B cell (primary cell): ENCODE results near the gene RERG. TPM values are rescaled to one million over a fixed set of nuclear protein-coding genes. Genes with fewer than 3 reads are reported as not detected.

Source experiments
- ATAC-seq: fragments of 200-7000 bp; cut with Tn5 transposase; one replicate; pipeline ENCODE4 v1.10.0; 2021; ENCODE audit warnings: low read depth, mild to moderate bottlenecking, moderate number of reproducible peaks, moderate library complexity
- CTCF ChIA-PET: fragments of 350-600 bp; sonication (Branson Sonifier 250); formaldehyde crosslinking; loops from one replicate; lab custom pipeline; 2021; ENCODE audit warnings: antibody characterized with exemption, inconsistent platforms; lab: Charles Lee
- POLR2A ChIA-PET: fragments of 350-600 bp; sonication (Branson Sonifier 250); formaldehyde crosslinking; loops from one replicate; lab custom pipeline; 2021; ENCODE audit warnings: antibody characterized with exemption; lab: Charles Lee
- DNase-seq: peaks from one replicate; pipeline ENCODE4 v3.0.0; 2013
- H2AFZ ChIP-seq: 2 replicates; pipeline ENCODE4 v1.6.1; 2012; ENCODE audit warnings: mild to moderate bottlenecking, low read depth, low read length; ENCODE audit not compliant: insufficient read depth, poor library complexity, severe bottlenecking
- H3K27ac ChIP-seq, 2 donors: 1 replicate in 1 of 2; 2 replicates in 1 of 2; pipeline ENCODE4 v1.5.1; 2012 to 2013; ENCODE audit warnings: low read length in 2 of 2, mild to moderate bottlenecking in 2 of 2, moderate library complexity in 1 of 2
- H3K27me3 ChIP-seq, 4 experiments: fragments of 200-600 bp in 1 of 4; sonication (generic) in 1 of 4; replicated peaks in 1 of 4; 1 replicate in 2 of 4; 2 replicates in 2 of 4; pipeline versions ENCODE4 v1.6.1 to v1.7.0; 2013 to 2016; ENCODE audit warnings: low read length in 3 of 4, mild to moderate bottlenecking in 2 of 4, mixed read lengths in 1 of 4, moderate library complexity in 1 of 4; ENCODE audit not compliant: insufficient read depth in 4 of 4, control insufficient read depth in 3 of 4; ENCODE audit errors: control extremely low read depth in 1 of 4
- H3K36me3 ChIP-seq, 2 experiments: replicated peaks in 1 of 2; 1 replicate in 1 of 2; 2 replicates in 1 of 2; pipeline versions ENCODE4 v1.6.1 to v1.7.1; 2013; ENCODE audit warnings: low read length in 1 of 2; ENCODE audit not compliant: insufficient read depth in 2 of 2, control insufficient read depth in 1 of 2; ENCODE audit errors: control extremely low read depth in 1 of 2, extremely low read depth in 1 of 2
- H3K4me1 ChIP-seq, 2 donors: fragments of 200-600 bp in 1 of 2; sonication (generic) in 1 of 2; 1 replicate in 1 of 2; 2 replicates in 1 of 2; pipeline versions ENCODE4 v1.5.1 to v1.6.1; 2013 to 2017; ENCODE audit warnings: low read length in 2 of 2; ENCODE audit not compliant: control insufficient read depth in 2 of 2, insufficient read depth in 2 of 2
- H3K4me2 ChIP-seq: replicated peaks from 2 replicates; pipeline ENCODE3; 2012; ENCODE audit warnings: mild to moderate bottlenecking, low read depth, low read length; ENCODE audit not compliant: poor library complexity, severe bottlenecking
- H3K4me3 ChIP-seq, 5 experiments: fragments of 200-600 bp in 1 of 5; sonication (generic) in 1 of 5; 1 replicate in 3 of 5; 2 replicates in 2 of 5; pipeline versions ENCODE4 v1.5.1 to v1.7.0; 2011 to 2016; ENCODE audit warnings: low read length in 4 of 5, mild to moderate bottlenecking in 4 of 5, low read depth in 2 of 5, control low read depth in 1 of 5, moderate library complexity in 1 of 5; ENCODE audit not compliant: insufficient read depth in 1 of 5; ENCODE audit errors: control extremely low read depth in 1 of 5, extremely low read depth in 1 of 5
- H3K79me2 ChIP-seq: fragments of 200-600 bp; sonication (generic); one replicate; pipeline ENCODE4 v1.6.0; 2016; ENCODE audit warnings: low read length; ENCODE audit not compliant: control insufficient read depth, insufficient read depth
- H3K9ac ChIP-seq: fragments of 200-600 bp; sonication (generic); 2 replicates; pipeline ENCODE4 v1.6.1; 2017; ENCODE audit warnings: mild to moderate bottlenecking, low read length, moderate library complexity
- H3K9me3 ChIP-seq, 3 donors: one replicate each; pipeline versions ENCODE4 v1.6.1 to v1.7.1; 2013; ENCODE audit warnings: low read length in 2 of 3; ENCODE audit not compliant: control insufficient read depth in 2 of 3, insufficient read depth in 1 of 3; ENCODE audit errors: control extremely low read depth in 1 of 3
- H4K20me1 ChIP-seq: 2 replicates; pipeline ENCODE4 v1.6.0; 2012; ENCODE audit warnings: mild to moderate bottlenecking, low read length; ENCODE audit not compliant: insufficient read depth, control insufficient read depth, poor library complexity, severe bottlenecking
- H3K27ac Mint-ChIP-seq: one replicate; pipeline ENCODE4 v1.8.0; 2021; ENCODE audit warnings: mixed read lengths
- H3K27me3 Mint-ChIP-seq: one replicate; pipeline ENCODE4 v1.8.0; 2021; ENCODE audit warnings: mixed read lengths
- H3K4me1 Mint-ChIP-seq: one replicate; pipeline ENCODE4 v1.8.0; 2021; ENCODE audit warnings: mixed read lengths
- H3K4me3 Mint-ChIP-seq: one replicate; pipeline ENCODE4 v1.8.0; 2021; ENCODE audit warnings: mixed read lengths
- H3K9me3 Mint-ChIP-seq: one replicate; pipeline ENCODE4 v1.8.0; 2022; ENCODE audit warnings: mixed read lengths; ENCODE audit not compliant: insufficient read depth
- EZH2 ChIP-seq: IDR thresholded peaks from 2 replicates; pipeline ENCODE4 v1.6.1; 2012; ENCODE audit warnings: borderline replicate concordance, low read depth, mild to moderate bottlenecking, moderate library complexity, low read length; ENCODE audit not compliant: insufficient read depth, poor library complexity, severe bottlenecking
- intact Hi-C: fragments of 100-400 bp; cut with micrococcal nuclease; formaldehyde crosslinking; loops from one replicate; pipeline ENCODE4 v1.10.0; 2022
- polyA plus RNA-seq: library from polyadenylated mRNA; depleted of rRNA; stranded (reverse); fragments of >200 nt; gene quantifications from 2 replicates; pipeline ENCODE4 v1.2.3, GENCODE V29; 2012
- total RNA-seq, 2 donors: library from RNA; stranded (reverse); fragments of 120-200 nt in 1 of 2; gene quantifications; 1 replicate in 1 of 2; 2 replicates in 1 of 2; pipeline versions ENCODE4 v1.2.3 to v1.2.4, GENCODE V29; 2013 to 2022
- TF ChIP-seq, protein P1 (sequence below): fragments of 200-600 bp; IDR thresholded peaks from one replicate; pipeline ENCODE4 v1.8.0; 2022; ENCODE audit warnings: antibody characterized with exemption, mild to moderate bottlenecking

Gene RERG
- total and polyA plus RNA-seq, 2 donors (not counting 1 experiment from before 2014, with no cell fraction given), result not detected

DNA sequence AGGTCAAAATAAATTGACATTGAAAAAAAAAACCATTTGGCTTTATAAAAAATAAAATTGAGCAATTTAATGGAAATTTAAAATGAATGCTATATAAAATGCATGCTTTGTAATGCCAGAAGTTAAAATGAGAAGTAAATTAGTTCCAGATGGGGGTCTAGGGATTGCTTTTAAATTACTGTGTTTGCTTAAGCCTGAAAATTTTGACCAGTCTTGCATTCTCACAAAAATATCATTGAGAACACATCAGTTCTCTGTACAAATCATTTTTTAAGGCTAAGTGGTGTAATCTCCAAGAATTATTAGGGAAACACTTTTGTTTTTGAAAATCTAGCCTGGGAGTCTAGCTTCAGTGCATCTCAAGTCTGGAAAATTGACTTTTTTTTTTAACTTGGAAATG lies 90.7 kb downstream of the RERG start:
- no peaks in the 10 kb centered on the region for H3K4me1 Mint-ChIP-seq
- CTCF ChIA-PET, result no interaction called here
- H3K36me3 ChIP-seq, result no peaks in the 10 kb centered on the region
- H3K27me3 Mint-ChIP-seq, result peaks cover 12% of the 10 kb centered on the region
- no peak overlapping the region for H3K4me3 Mint-ChIP-seq
- no peaks in the 10 kb centered on the region for H3K79me2 ChIP-seq
- H3K4me1 ChIP-seq, result no peaks in the 10 kb centered on the region
- no peak overlapping the region for H3K4me3 ChIP-seq
- ATAC-seq (no peak), DNase-seq (no peak)
- intact Hi-C loops, result no loop called here
- peaks cover 0 to 3% (median 0%) of the 10 kb centered on the region in 4 experiments for H3K27me3 ChIP-seq
- H3K9me3 Mint-ChIP-seq, result no peaks in the 10 kb centered on the region
- H3K27ac ChIP-seq, result no peak overlapping the region
- H3K9ac ChIP-seq, result no peak overlapping the region
- no peak for TF ChIP-seq EZH2
- TF ChIP-seq, protein P1, sequence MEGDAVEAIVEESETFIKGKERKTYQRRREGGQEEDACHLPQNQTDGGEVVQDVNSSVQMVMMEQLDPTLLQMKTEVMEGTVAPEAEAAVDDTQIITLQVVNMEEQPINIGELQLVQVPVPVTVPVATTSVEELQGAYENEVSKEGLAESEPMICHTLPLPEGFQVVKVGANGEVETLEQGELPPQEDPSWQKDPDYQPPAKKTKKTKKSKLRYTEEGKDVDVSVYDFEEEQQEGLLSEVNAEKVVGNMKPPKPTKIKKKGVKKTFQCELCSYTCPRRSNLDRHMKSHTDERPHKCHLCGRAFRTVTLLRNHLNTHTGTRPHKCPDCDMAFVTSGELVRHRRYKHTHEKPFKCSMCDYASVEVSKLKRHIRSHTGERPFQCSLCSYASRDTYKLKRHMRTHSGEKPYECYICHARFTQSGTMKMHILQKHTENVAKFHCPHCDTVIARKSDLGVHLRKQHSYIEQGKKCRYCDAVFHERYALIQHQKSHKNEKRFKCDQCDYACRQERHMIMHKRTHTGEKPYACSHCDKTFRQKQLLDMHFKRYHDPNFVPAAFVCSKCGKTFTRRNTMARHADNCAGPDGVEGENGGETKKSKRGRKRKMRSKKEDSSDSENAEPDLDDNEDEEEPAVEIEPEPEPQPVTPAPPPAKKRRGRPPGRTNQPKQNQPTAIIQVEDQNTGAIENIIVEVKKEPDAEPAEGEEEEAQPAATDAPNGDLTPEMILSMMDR, result no peak
- H3K4me2 ChIP-seq, result no peak overlapping the region
- POLR2A ChIA-PET, result no interaction called here
- H2AFZ ChIP-seq, result no peak overlapping the region
- no peaks in the 10 kb centered on the region for H3K9me3 ChIP-seq
- H4K20me1 ChIP-seq, result no peaks in the 10 kb centered on the region
- no peak overlapping the region for H3K27ac Mint-ChIP-seq

DNA sequence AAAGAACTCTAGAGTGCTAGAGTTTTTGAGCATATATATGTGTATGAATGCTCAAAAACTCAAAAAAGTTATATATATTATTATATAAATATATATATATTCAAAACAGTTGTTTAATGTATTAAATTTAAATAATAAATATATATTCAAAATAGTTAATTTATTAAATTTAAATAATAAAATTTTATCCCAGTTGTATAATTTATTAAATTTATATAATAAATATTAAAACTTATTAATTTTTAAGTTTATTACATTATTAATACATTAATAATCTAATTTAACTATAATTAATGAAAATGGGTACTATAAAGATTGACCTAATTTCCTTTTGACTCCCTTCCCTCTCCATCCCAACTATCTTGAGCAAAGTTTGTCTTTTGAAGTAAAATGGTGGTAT lies 97.8 kb downstream of the RERG start:
- TF ChIP-seq, protein P1, result no peak
- TF ChIP-seq EZH2, result no peak
- H3K4me1 ChIP-seq, result no peaks in the 10 kb centered on the region
- Mint-ChIP-seq H3K27me3 (peaks cover 7% of the 10 kb centered on the region), H3K27ac (no peak overlapping the region), H3K4me1 (no peaks in the 10 kb centered on the region), H3K9me3 (no peaks in the 10 kb centered on the region), H3K4me3 (no peak overlapping the region)
- POLR2A ChIA-PET, result no interaction called here
- H3K9ac ChIP-seq, result no peak overlapping the region
- no peak overlapping the region for H3K27ac ChIP-seq
- CTCF ChIA-PET, result no interaction called here
- no peak overlapping the region for H2AFZ ChIP-seq
- intact Hi-C loops, result no loop called here
- ATAC-seq (no peak), DNase-seq (no peak)
- H3K27me3 ChIP-seq, result no peaks in the 10 kb centered on the region
- H3K4me2 ChIP-seq, result no peak overlapping the region
- no peak overlapping the region for H3K4me3 ChIP-seq
- no peaks in the 10 kb centered on the region for H3K36me3 ChIP-seq
- no peaks in the 10 kb centered on the region for H3K9me3 ChIP-seq
- H3K79me2 ChIP-seq, result no peaks in the 10 kb centered on the region
- no peaks in the 10 kb centered on the region for H4K20me1 ChIP-seq
